ENCODE measurements around the gene SEC22B.
"Not testable (repeated sequence)": the region's sequence is repeated elsewhere in the genome, so short reads cannot be mapped to it uniquely, and the experiment has no call there.

DNA sequence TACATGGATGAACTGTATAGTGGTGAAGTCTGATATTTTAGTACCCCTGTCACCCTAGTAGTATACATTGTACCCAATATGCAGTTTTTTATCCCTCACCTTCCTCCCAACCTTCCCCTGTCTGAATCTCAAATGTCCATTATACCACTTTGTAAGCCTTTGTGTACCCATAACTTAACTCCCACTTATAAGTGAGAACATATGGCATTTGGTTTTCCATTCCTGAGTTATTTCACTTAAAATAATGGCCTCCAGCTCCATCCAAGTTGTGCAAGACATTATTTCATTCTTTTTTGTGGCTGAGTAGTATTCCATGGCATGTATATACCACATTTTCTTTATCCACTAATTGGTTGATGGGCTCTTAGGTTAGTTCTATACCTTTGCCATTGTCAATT, 42.4 kb downstream of the SEC22B start:
- TF ChIP-seq POLR2AphosphoS5 (IDR thresholded peaks at IDR 0.05; ENCODE audit: low read depth, low read length); SIN3A (IDR thresholded peaks at IDR 0.05; ENCODE audit: borderline replicate concordance, low read depth, low read length); TEAD4 (IDR thresholded peaks at IDR 0.05; ENCODE audit: borderline replicate concordance, insufficient read depth); GABPA (IDR thresholded peaks at IDR 0.05; ENCODE audit: low read depth): not testable (repeated sequence)
- TF ChIP-seq, protein P1, sequence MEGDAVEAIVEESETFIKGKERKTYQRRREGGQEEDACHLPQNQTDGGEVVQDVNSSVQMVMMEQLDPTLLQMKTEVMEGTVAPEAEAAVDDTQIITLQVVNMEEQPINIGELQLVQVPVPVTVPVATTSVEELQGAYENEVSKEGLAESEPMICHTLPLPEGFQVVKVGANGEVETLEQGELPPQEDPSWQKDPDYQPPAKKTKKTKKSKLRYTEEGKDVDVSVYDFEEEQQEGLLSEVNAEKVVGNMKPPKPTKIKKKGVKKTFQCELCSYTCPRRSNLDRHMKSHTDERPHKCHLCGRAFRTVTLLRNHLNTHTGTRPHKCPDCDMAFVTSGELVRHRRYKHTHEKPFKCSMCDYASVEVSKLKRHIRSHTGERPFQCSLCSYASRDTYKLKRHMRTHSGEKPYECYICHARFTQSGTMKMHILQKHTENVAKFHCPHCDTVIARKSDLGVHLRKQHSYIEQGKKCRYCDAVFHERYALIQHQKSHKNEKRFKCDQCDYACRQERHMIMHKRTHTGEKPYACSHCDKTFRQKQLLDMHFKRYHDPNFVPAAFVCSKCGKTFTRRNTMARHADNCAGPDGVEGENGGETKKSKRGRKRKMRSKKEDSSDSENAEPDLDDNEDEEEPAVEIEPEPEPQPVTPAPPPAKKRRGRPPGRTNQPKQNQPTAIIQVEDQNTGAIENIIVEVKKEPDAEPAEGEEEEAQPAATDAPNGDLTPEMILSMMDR (IDR thresholded peaks at IDR 0.05), result not testable (repeated sequence)
